SK-N-MC (cell line): ENCODE measurements around the gene TMEM225B.

ENCODE experiments used
- EZH2 ChIP-seq: fragments of 200-600 bp; sonication (generic); IDR thresholded peaks from one replicate; pipeline ENCODE4 v1.6.1; 2017; ENCODE audit warnings: antibody characterized with exemption
- POLR2AphosphoS5 ChIP-seq: IDR thresholded peaks from 2 replicates; pipeline ENCODE4 v1.6.1; 2012; ENCODE audit warnings: mild to moderate bottlenecking, low read depth, low read length, borderline replicate concordance

- TF ChIP-seq EZH2 (no peak), POLR2AphosphoS5 (no peak)
Measured at GRCh38 chr7:99642027-99642426, 44.0 kb downstream of the TMEM225B start.
